Mesenchymal stem cell (in vitro differentiated cells and primary cell): ENCODE results near the gene LRIF1.
A peak's percentile ranks its signal among the peaks of the same experiment; 100 is the strongest.

Source experiments
- DNase-seq: peaks from one replicate; pipeline ENCODE4 v3.0.0-alpha.2; 2013
- H2AFZ ChIP-seq: one replicate; pipeline ENCODE4 v1.6.1; 2013; ENCODE audit warnings: low read depth, mild to moderate bottlenecking, control low read depth, inconsistent platforms, low read length, moderate library complexity
- H2AK5ac ChIP-seq: 2 replicates; pipeline ENCODE4 v1.6.1; 2013; ENCODE audit warnings: low read length, moderate library complexity, mild to moderate bottlenecking, inconsistent platforms; ENCODE audit not compliant: severe bottlenecking
- H2BK120ac ChIP-seq: one replicate; pipeline ENCODE4 v1.6.1; 2013; ENCODE audit warnings: low read depth, mild to moderate bottlenecking, inconsistent platforms, low read length, moderate library complexity
- H2BK12ac ChIP-seq, 2 experiments: one replicate each; pipeline ENCODE4 v1.6.1; 2013; ENCODE audit warnings: inconsistent platforms in 2 of 2, low read length in 2 of 2, mild to moderate bottlenecking in 2 of 2, moderate library complexity in 2 of 2, control low read depth in 1 of 2
- H2BK15ac ChIP-seq: one replicate; pipeline ENCODE4 v1.6.1; 2013; ENCODE audit warnings: mild to moderate bottlenecking, low read depth, inconsistent platforms; ENCODE audit not compliant: poor library complexity, severe bottlenecking
- H2BK5ac ChIP-seq: 2 replicates; pipeline ENCODE4 v1.6.1; 2013; ENCODE audit warnings: low read depth, mild to moderate bottlenecking, low read length, control low read depth, inconsistent platforms; ENCODE audit not compliant: poor library complexity, severe bottlenecking
- H3K14ac ChIP-seq, 2 experiments: one replicate each; pipeline ENCODE4 v1.6.1; 2013; ENCODE audit warnings: inconsistent platforms in 2 of 2, low read length in 2 of 2, control low read depth in 1 of 2, mild to moderate bottlenecking in 1 of 2, moderate library complexity in 1 of 2
- H3K18ac ChIP-seq, 2 experiments: one replicate each; pipeline ENCODE4 v1.6.1; 2013; ENCODE audit warnings: inconsistent platforms in 2 of 2, low read length in 2 of 2, control low read depth in 1 of 2, low read depth in 1 of 2, mild to moderate bottlenecking in 1 of 2
- H3K23ac ChIP-seq, 2 experiments: one replicate each; pipeline ENCODE4 v1.6.1; 2013; ENCODE audit warnings: inconsistent platforms in 2 of 2, low read length in 2 of 2, mild to moderate bottlenecking in 2 of 2, moderate library complexity in 2 of 2, control low read depth in 1 of 2
- H3K27ac ChIP-seq: 2 replicates; pipeline ENCODE4 v1.5.1; 2013; ENCODE audit warnings: mild to moderate bottlenecking, moderate library complexity, low read length, control low read depth, inconsistent platforms; ENCODE audit not compliant: poor library complexity, severe bottlenecking
- H3K27me3 ChIP-seq, 2 experiments: 2 replicates each; pipeline versions ENCODE4 v1.6.1 to v1.7.0; 2013; ENCODE audit warnings: low read length in 2 of 2, mild to moderate bottlenecking in 2 of 2, moderate library complexity in 2 of 2, control low read depth in 1 of 2, inconsistent platforms in 1 of 2; ENCODE audit not compliant: control insufficient read depth in 1 of 2, insufficient read depth in 1 of 2
- H3K36me3 ChIP-seq, 2 experiments: 2 replicates each; pipeline versions ENCODE4 v1.6.1 to v1.7.0; 2013; ENCODE audit warnings: low read length in 2 of 2, control low read depth in 1 of 2, inconsistent platforms in 1 of 2, low read depth in 1 of 2, mild to moderate bottlenecking in 1 of 2; ENCODE audit not compliant: insufficient read depth in 2 of 2, control insufficient read depth in 1 of 2
- H3K4ac ChIP-seq, 2 experiments: one replicate each; pipeline ENCODE4 v1.6.1; 2013; ENCODE audit warnings: inconsistent platforms in 2 of 2, low read length in 2 of 2, mild to moderate bottlenecking in 2 of 2, moderate library complexity in 2 of 2, control low read depth in 1 of 2, low read depth in 1 of 2
- H3K4me1 ChIP-seq: 2 replicates; pipeline ENCODE4 v1.6.1; 2013; ENCODE audit warnings: low read depth, low read length, control low read depth; ENCODE audit not compliant: control insufficient read depth, insufficient read depth
- H3K4me2 ChIP-seq: 2 replicates; pipeline ENCODE4 v1.6.1; 2013; ENCODE audit warnings: low read length, mild to moderate bottlenecking, inconsistent platforms; ENCODE audit not compliant: poor library complexity, severe bottlenecking
- H3K4me3 ChIP-seq, 2 experiments: 2 replicates each; pipeline versions ENCODE4 v1.5.1 to v1.7.0; 2013; ENCODE audit warnings: low read length in 2 of 2, mild to moderate bottlenecking in 2 of 2, control low read depth in 1 of 2, low read depth in 1 of 2; ENCODE audit not compliant: insufficient read depth in 1 of 2
- H3K79me1 ChIP-seq: replicated peaks from 2 replicates; pipeline ENCODE4 v1.6.1; 2013; ENCODE audit warnings: mild to moderate bottlenecking, control low read depth, low read length, inconsistent platforms; ENCODE audit not compliant: poor library complexity, severe bottlenecking
- H3K9ac ChIP-seq: 2 replicates; pipeline ENCODE4 v1.7.0; 2013; ENCODE audit warnings: mild to moderate bottlenecking, low read length, moderate library complexity
- H3K9me3 ChIP-seq: 2 replicates; pipeline ENCODE4 v1.7.0; 2013; ENCODE audit warnings: mild to moderate bottlenecking, low read length; ENCODE audit not compliant: control insufficient read depth
- H4K8ac ChIP-seq: one replicate; pipeline ENCODE4 v1.6.1; 2013; ENCODE audit warnings: inconsistent platforms, mild to moderate bottlenecking, low read length, moderate library complexity
- H4K91ac ChIP-seq: one replicate; pipeline ENCODE4 v1.6.1; 2013; ENCODE audit warnings: mild to moderate bottlenecking, low read length, inconsistent platforms
- WGBS: methylation state at CpG from one replicate; pipeline ENCODE4 v1.1.7; 2013; ENCODE audit warnings: mixed read lengths; 5-methylcytosine and 5-hydroxymethylcytosine counted together

The LRIF1 gene

GRCh38 chr1:110967256-110967655 lies 3.5 kb upstream of the LRIF1 start:
- no peak overlapping the region for H2BK15ac ChIP-seq
- H3K79me1 ChIP-seq: no peaks in the 10 kb centered on the region
- H3K4me2 ChIP-seq: no peak overlapping the region
- H3K27ac ChIP-seq: no peak overlapping the region
- no CpG with 5 or more reads among the region's 1 CpG for WGBS
- no peak overlapping the region for H3K4me3 ChIP-seq
- H2BK120ac ChIP-seq: no peak overlapping the region
- no peak for DNase-seq
- H2AFZ ChIP-seq: no peak overlapping the region
- no peaks in the 10 kb centered on the region for H3K27me3 ChIP-seq
- H4K91ac ChIP-seq: no peak overlapping the region
- no peak overlapping the region for H2BK5ac ChIP-seq
- no peak overlapping the region for H3K9ac ChIP-seq
- no peak overlapping the region for H3K14ac ChIP-seq
- H3K36me3 ChIP-seq: no peaks in the 10 kb centered on the region
- no peak overlapping the region for H3K23ac ChIP-seq
- H3K18ac ChIP-seq: no peak overlapping the region
- H3K4ac ChIP-seq: no peak overlapping the region
- no peak overlapping the region for H4K8ac ChIP-seq
- H3K9me3 ChIP-seq: peaks cover 10% of the 10 kb centered on the region
- no peak overlapping the region for H2BK12ac ChIP-seq
- H3K4me1 ChIP-seq: no peaks in the 10 kb centered on the region
- H2AK5ac ChIP-seq: no peak overlapping the region

- Histone ChIP-seq H4K91ac (no peak overlapping the region), H3K4me1 (no peaks in the 10 kb centered on the region), H3K4me3 (peak overlapping the region in 1 of 2 experiments; percentile 98), H3K9ac (peak overlapping the region; percentile 98), H3K9me3 (peaks cover 10% of the 10 kb centered on the region), H3K18ac (no peak overlapping the region), H3K36me3 (peaks cover 0 to 3% of the 10 kb centered on the region in 2 experiments), H2BK15ac (no peak overlapping the region), H3K27ac (peak overlapping the region; percentile 18), H3K4me2 (peak overlapping the region; percentile 25), H2AK5ac (no peak overlapping the region), H3K4ac (no peak overlapping the region), H3K79me1 (no peaks in the 10 kb centered on the region), H2BK5ac (no peak overlapping the region), H2BK12ac (no peak overlapping the region), H2AFZ (no peak overlapping the region), H3K14ac (no peak overlapping the region), H3K27me3 (no peaks in the 10 kb centered on the region), H3K23ac (no peak overlapping the region), H4K8ac (no peak overlapping the region), H2BK120ac (no peak overlapping the region)
- 86% methylated on average over 6 of the region's 6 CpGs for WGBS
- no peak for DNase-seq
Observed at GRCh38 chr1:110964455-110964903, 757 bp upstream of the LRIF1 start.

- peaks cover 0 to 9% of the 10 kb centered on the region in 2 experiments for H3K36me3 ChIP-seq
- no peaks in the 10 kb centered on the region for H3K27me3 ChIP-seq
- peaks cover 10% of the 10 kb centered on the region for H3K9me3 ChIP-seq
- H3K4me3 ChIP-seq: peak overlapping the region; percentile 69 to 98
- no peak overlapping the region for H2BK5ac ChIP-seq
- no peaks in the 10 kb centered on the region for H3K79me1 ChIP-seq
- no peak overlapping the region for H2BK120ac ChIP-seq
- no peak overlapping the region for H2AK5ac ChIP-seq
- H4K8ac ChIP-seq: no peak overlapping the region
- no peak overlapping the region for H3K14ac ChIP-seq
- H2BK12ac ChIP-seq: no peak overlapping the region
- H2BK15ac ChIP-seq: no peak overlapping the region
- H3K9ac ChIP-seq: peak overlapping the region; percentile 98
- H3K18ac ChIP-seq: peak overlapping the region in 1 of 2 experiments; percentile 76
- peak overlapping the region; percentile 36 for H2AFZ ChIP-seq
- H3K4me1 ChIP-seq: no peaks in the 10 kb centered on the region
- H3K23ac ChIP-seq: no peak overlapping the region
- peak; percentile 89 for DNase-seq
- 50% methylated on average over 38 of the region's 38 CpGs for WGBS
- H3K4me2 ChIP-seq: peak overlapping the region; percentile 64
- peak overlapping the region in 1 of 2 experiments; percentile 54 for H3K4ac ChIP-seq
- no peak overlapping the region for H4K91ac ChIP-seq
- peak overlapping the region; percentile 84 for H3K27ac ChIP-seq
Observed at GRCh38 chr1:110962892-110963690, 631 bp downstream of the LRIF1 start.

GRCh38 chr1:110961902-110962301 lies 1.8 kb downstream of the LRIF1 start:
- Histone ChIP-seq H3K27ac (no peak overlapping the region), H4K8ac (no peak overlapping the region), H3K4me3 (peak overlapping the region in 1 of 2 experiments; percentile 98), H2BK12ac (no peak overlapping the region), H2BK15ac (no peak overlapping the region), H4K91ac (no peak overlapping the region), H3K4me1 (no peaks in the 10 kb centered on the region), H3K14ac (no peak overlapping the region), H3K9me3 (peaks cover 10% of the 10 kb centered on the region), H3K36me3 (peaks cover 0 to 9% of the 10 kb centered on the region in 2 experiments), H2BK5ac (no peak overlapping the region), H3K27me3 (no peaks in the 10 kb centered on the region), H3K79me1 (peaks cover 2% of the 10 kb centered on the region), H3K4ac (no peak overlapping the region), H2BK120ac (no peak overlapping the region), H3K23ac (no peak overlapping the region), H2AFZ (no peak overlapping the region), H3K4me2 (no peak overlapping the region), H3K18ac (no peak overlapping the region), H2AK5ac (no peak overlapping the region), H3K9ac (no peak overlapping the region)
- no peak for DNase-seq
